Spleen (tissue), 7 donors: ENCODE data around the gene STXBP6.

Experiments used
- POLR2A ChIP-seq, 3 donors: fragments of 450-650 bp; IDR thresholded peaks; one replicate each; pipeline ENCODE4 v1.5.1; 2017; ENCODE audit warnings: antibody characterized with exemption in 3 of 3, mild to moderate bottlenecking in 1 of 3
- POLR2AphosphoS5 ChIP-seq, 3 donors: sonication (generic); formaldehyde crosslinking; IDR thresholded peaks; one replicate each; pipeline ENCODE4 v1.5.1; 2017; ENCODE audit warnings: antibody characterized with exemption in 3 of 3
- TF ChIP-seq, protein P1 (sequence below), 11 experiments: fragments of 200-600 bp in 7 of 11; fragments of 450-650 bp in 4 of 11; sonication (generic) in 4 of 11; IDR thresholded peaks in 8 of 11; conservative IDR thresholded peaks in 3 of 11; 1 replicate in 7 of 11; 2 replicates in 4 of 11; pipeline versions ENCODE4 v1.4.0 to v1.8.0; 2016 to 2021; ENCODE audit warnings: antibody characterized with exemption in 11 of 11, inconsistent platforms in 4 of 11, mild to moderate bottlenecking in 1 of 11
- donor health status: DM: no; HTN: no; CAD: no; lungs with moderate emphysema.
- donor health status: DM: no; HTN: no; CAD: no.
- donor health status: DM: no; HTN: no; CAD: no.

DNA sequence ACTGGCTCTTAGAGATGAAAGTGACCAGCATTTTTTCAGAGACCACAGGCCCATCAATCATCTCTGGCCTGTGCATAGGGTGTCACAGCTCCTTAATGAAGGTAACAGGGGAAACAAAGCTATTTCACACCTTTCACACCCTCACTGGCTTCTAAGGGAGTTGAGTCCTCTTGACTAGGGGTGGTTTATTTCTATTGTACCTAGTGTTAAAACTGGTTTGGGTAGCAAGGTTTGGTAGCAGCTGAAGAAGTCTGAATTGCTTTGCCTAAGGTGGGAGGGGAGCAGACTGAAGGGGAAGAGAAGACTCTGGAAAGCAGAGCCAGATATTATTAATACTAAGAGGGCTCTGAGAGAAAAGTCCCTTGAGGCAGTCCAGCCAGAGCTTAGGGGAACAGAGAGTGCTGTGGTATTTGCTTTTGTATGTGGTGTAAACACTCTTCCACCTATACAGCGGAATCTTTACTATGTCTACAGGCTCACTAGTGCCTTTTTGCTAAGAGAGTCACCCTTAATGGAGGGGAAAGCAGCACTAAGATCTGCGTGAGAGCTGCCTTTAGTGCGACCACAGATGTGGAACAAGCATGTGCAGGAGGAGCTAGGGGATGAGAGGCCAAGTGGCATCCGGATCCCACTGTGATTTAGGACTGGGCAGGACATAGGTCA is 95.8 kb downstream of the STXBP6 start:
- TF ChIP-seq, protein P1, sequence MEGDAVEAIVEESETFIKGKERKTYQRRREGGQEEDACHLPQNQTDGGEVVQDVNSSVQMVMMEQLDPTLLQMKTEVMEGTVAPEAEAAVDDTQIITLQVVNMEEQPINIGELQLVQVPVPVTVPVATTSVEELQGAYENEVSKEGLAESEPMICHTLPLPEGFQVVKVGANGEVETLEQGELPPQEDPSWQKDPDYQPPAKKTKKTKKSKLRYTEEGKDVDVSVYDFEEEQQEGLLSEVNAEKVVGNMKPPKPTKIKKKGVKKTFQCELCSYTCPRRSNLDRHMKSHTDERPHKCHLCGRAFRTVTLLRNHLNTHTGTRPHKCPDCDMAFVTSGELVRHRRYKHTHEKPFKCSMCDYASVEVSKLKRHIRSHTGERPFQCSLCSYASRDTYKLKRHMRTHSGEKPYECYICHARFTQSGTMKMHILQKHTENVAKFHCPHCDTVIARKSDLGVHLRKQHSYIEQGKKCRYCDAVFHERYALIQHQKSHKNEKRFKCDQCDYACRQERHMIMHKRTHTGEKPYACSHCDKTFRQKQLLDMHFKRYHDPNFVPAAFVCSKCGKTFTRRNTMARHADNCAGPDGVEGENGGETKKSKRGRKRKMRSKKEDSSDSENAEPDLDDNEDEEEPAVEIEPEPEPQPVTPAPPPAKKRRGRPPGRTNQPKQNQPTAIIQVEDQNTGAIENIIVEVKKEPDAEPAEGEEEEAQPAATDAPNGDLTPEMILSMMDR (IDR thresholded peaks at IDR 0.05 in 8 of 11, conservative IDR thresholded peaks at IDR 0.05 in 3 of 11): no peak
- no peak for TF ChIP-seq POLR2AphosphoS5 (IDR thresholded peaks at IDR 0.05)
- TF ChIP-seq POLR2A (IDR thresholded peaks at IDR 0.05): no peak
